ENCODE results near the gene RPL9. TPM values are rescaled to one million over a fixed set of nuclear protein-coding genes. Genes with fewer than 3 reads are reported as not detected.

The RPL9 gene
- total RNA-seq, 2 donors from 2014 or later: 2,526 to 3,169 TPM

- peaks cover 2 to 13% of the 10 kb centered on the region in 2 donors for H3K4me1 ChIP-seq (ENCODE audit: control insufficient read depth in 1 of 2, low read depth in 2 of 2)
- H3K36me3 ChIP-seq: peaks cover 9% of the 10 kb centered on the region
- no peaks in the 10 kb centered on the region for H3K9me3 ChIP-seq
- no peaks in the 10 kb centered on the region for H3K27me3 ChIP-seq (replicated peaks; ENCODE audit: insufficient read depth)
- ATAC-seq (ENCODE audit: insufficient number of reproducible peaks, low FRiP score, low read depth): no peak
- no peak for DNase-seq (ENCODE audit: low spot score)
- no peak overlapping the region for H3K4me3 ChIP-seq
- no peak overlapping the region for H3K27ac ChIP-seq
- no peak for TF ChIP-seq CTCF (IDR thresholded peaks at IDR 0.05)
Measured at GRCh38 chr4:39498727-39499020, 40.0 kb upstream of the RPL9 start.

GRCh38 chr4:39497909-39498726 is 39.4 kb upstream of the RPL9 start:
- Histone ChIP-seq H3K27ac (no peak overlapping the region), H3K4me3 (no peak overlapping the region), H3K4me1 (ENCODE audit: control insufficient read depth in 1 of 2, low read depth in 2 of 2) (peaks cover 2 to 12% of the 10 kb centered on the region in 2 donors), H3K9me3 (no peaks in the 10 kb centered on the region), H3K36me3 (peaks cover 4% of the 10 kb centered on the region), H3K27me3 (replicated peaks; ENCODE audit: insufficient read depth) (no peaks in the 10 kb centered on the region)
- no peak for TF ChIP-seq CTCF (IDR thresholded peaks at IDR 0.05)
- DNase-seq (ENCODE audit: low spot score): no peak
- ATAC-seq (ENCODE audit: insufficient number of reproducible peaks, low FRiP score, low read depth): no peak

- no peak for ATAC-seq (ENCODE audit: insufficient number of reproducible peaks, low FRiP score, low read depth)
- Histone ChIP-seq H3K27me3 (replicated peaks; ENCODE audit: insufficient read depth) (no peaks in the 10 kb centered on the region), H3K4me3 (no peak overlapping the region), H3K27ac (no peak overlapping the region), H3K9me3 (no peaks in the 10 kb centered on the region), H3K4me1 (ENCODE audit: control insufficient read depth in 1 of 2, low read depth in 2 of 2) (no peaks in the 10 kb centered on the region), H3K36me3 (no peaks in the 10 kb centered on the region)
- TF ChIP-seq CTCF (IDR thresholded peaks at IDR 0.05): no peak
- DNase-seq (ENCODE audit: low spot score): no peak
Measured at GRCh38 chr4:39495446-39496213, 36.9 kb upstream of the RPL9 start.

- ATAC-seq (ENCODE audit: insufficient number of reproducible peaks, low FRiP score, low read depth) (no peak), DNase-seq (ENCODE audit: low spot score) (no peak)
- Histone ChIP-seq H3K36me3 (no peaks in the 10 kb centered on the region), H3K27me3 (replicated peaks; ENCODE audit: insufficient read depth) (no peaks in the 10 kb centered on the region), H3K4me3 (no peak overlapping the region), H3K9me3 (no peaks in the 10 kb centered on the region), H3K27ac (no peak overlapping the region), H3K4me1 (ENCODE audit: control insufficient read depth in 1 of 2, low read depth in 2 of 2) (no peaks in the 10 kb centered on the region)
- TF ChIP-seq CTCF (IDR thresholded peaks at IDR 0.05): no peak
Measured at GRCh38 chr4:39494354-39494753, 35.6 kb upstream of the RPL9 start.

- no peaks in the 10 kb centered on the region for H3K27me3 ChIP-seq (replicated peaks; ENCODE audit: insufficient read depth)
- no peak overlapping the region for H3K4me3 ChIP-seq
- no peak for TF ChIP-seq CTCF (IDR thresholded peaks at IDR 0.05)
- H3K4me1 ChIP-seq (ENCODE audit: control insufficient read depth in 1 of 2, low read depth in 2 of 2): no peaks in the 10 kb centered on the region
- DNase-seq (ENCODE audit: low spot score) (no peak), ATAC-seq (ENCODE audit: insufficient number of reproducible peaks, low FRiP score, low read depth) (no peak)
- H3K9me3 ChIP-seq: no peaks in the 10 kb centered on the region
- H3K27ac ChIP-seq: no peak overlapping the region
- no peaks in the 10 kb centered on the region for H3K36me3 ChIP-seq
Measured at GRCh38 chr4:39490322-39490721, 31.6 kb upstream of the RPL9 start.
